Fibroblast of lung (primary cell): Measurements from ENCODE around the gene GDPD2.

Experiments
- CTCF ChIP-seq, 2 donors: IDR thresholded peaks in 1 of 2; conservative IDR thresholded peaks in 1 of 2; 1 replicate in 1 of 2; 2 replicates in 1 of 2; pipeline ENCODE4 v1.5.1; 2011 to 2012; ENCODE audit warnings: low read length in 2 of 2, control low read depth in 1 of 2, inconsistent platforms in 1 of 2, low read depth in 1 of 2, mild to moderate bottlenecking in 1 of 2
- EZH2 ChIP-seq: IDR thresholded peaks from 2 replicates; pipeline ENCODE4 v1.5.1; 2012; ENCODE audit warnings: low read length, control low read depth, mild to moderate bottlenecking; ENCODE audit errors: missing control alignments

GRCh38 chrX:70436343-70436742 is 13.2 kb downstream of the GDPD2 start:
- TF ChIP-seq CTCF (conservative IDR thresholded peaks at IDR 0.05 in 1 of 2, IDR thresholded peaks at IDR 0.05 in 1 of 2; ENCODE audit: low read depth in 1 of 2, low read length in 2 of 2) (peak in 1 of 2 donors; percentile 9), EZH2 (no peak)
